CD4-positive, alpha-beta T cell (primary cell): ENCODE data around the gene RAD51B. TPM values are rescaled to one million over a fixed set of nuclear protein-coding genes. Genes with fewer than 3 reads are reported as not detected.
A peak's percentile ranks its signal among the peaks of the same experiment; 100 is the strongest.

Source experiments
- ATAC-seq: fragments of 200-7000 bp; cut with Tn5 transposase; one replicate; pipeline ENCODE4 v1.10.0; 2022; ENCODE audit warnings: mild to moderate bottlenecking; ENCODE audit not compliant: poor library complexity
- CTCF ChIA-PET: fragments of 350-600 bp; sonication (Branson Sonifier 250); formaldehyde crosslinking; loops from one replicate; lab custom pipeline; 2021; ENCODE audit warnings: antibody characterized with exemption, inconsistent platforms; lab: Charles Lee
- POLR2A ChIA-PET: fragments of 350-600 bp; sonication (Branson Sonifier 250); formaldehyde crosslinking; loops from one replicate; lab custom pipeline; 2021; ENCODE audit warnings: antibody characterized with exemption, inconsistent platforms; lab: Charles Lee
- DNase-seq, 14 experiments: peaks; one replicate each; pipeline ENCODE4 v3.0.0-alpha.2; 2013 to 2020; ENCODE audit warnings: mixed read lengths in 2 of 14
- H3K27ac ChIP-seq, 2 donors: one replicate each; pipeline versions ENCODE4 v1.5.1 to v1.7.0; 2013; ENCODE audit warnings: low read length in 2 of 2, low read depth in 1 of 2, mild to moderate bottlenecking in 1 of 2
- H3K27me3 ChIP-seq, 2 experiments: 1 replicate in 1 of 2; 2 replicates in 1 of 2; pipeline versions ENCODE4 v1.6.1 to v1.7.0; 2013; ENCODE audit warnings: low read length in 2 of 2, control low read depth in 1 of 2, mild to moderate bottlenecking in 1 of 2, moderate library complexity in 1 of 2; ENCODE audit not compliant: insufficient read depth in 2 of 2, control insufficient read depth in 1 of 2
- H3K36me3 ChIP-seq: one replicate; pipeline ENCODE4 v1.6.1; 2013; ENCODE audit warnings: low read length, control low read depth; ENCODE audit not compliant: insufficient read depth
- H3K4me1 ChIP-seq: one replicate; pipeline ENCODE4 v1.6.1; 2013; ENCODE audit warnings: low read length, control low read depth; ENCODE audit not compliant: insufficient read depth
- H3K4me3 ChIP-seq: one replicate; pipeline ENCODE4 v1.5.1; 2013; ENCODE audit warnings: mild to moderate bottlenecking, low read length, moderate library complexity
- H3K9me3 ChIP-seq, 2 experiments: 1 replicate in 1 of 2; 2 replicates in 1 of 2; pipeline versions ENCODE4 v1.6.1 to v1.7.0; 2013; ENCODE audit warnings: low read length in 2 of 2, mild to moderate bottlenecking in 2 of 2, control low read depth in 1 of 2, moderate library complexity in 1 of 2; ENCODE audit not compliant: control insufficient read depth in 1 of 2, insufficient read depth in 1 of 2
- H3K27ac Mint-ChIP-seq: one replicate; pipeline ENCODE4 v1.8.0; 2020; ENCODE audit warnings: mixed read lengths
- H3K27me3 Mint-ChIP-seq: one replicate; pipeline ENCODE4 v1.8.0; 2021; ENCODE audit warnings: mixed read lengths
- H3K36me3 Mint-ChIP-seq: one replicate; pipeline ENCODE4 v1.8.0; 2021; ENCODE audit warnings: low read depth, mixed read lengths
- H3K4me1 Mint-ChIP-seq: one replicate; pipeline ENCODE4 v1.8.0; 2021; ENCODE audit warnings: low read depth, mixed read lengths
- H3K4me3 Mint-ChIP-seq: one replicate; pipeline ENCODE4 v1.8.0; 2020; ENCODE audit warnings: mild to moderate bottlenecking, mixed read lengths
- H3K9me3 Mint-ChIP-seq: one replicate; pipeline ENCODE4 v1.8.0; 2020; ENCODE audit warnings: mixed read lengths
- CTCF ChIP-seq: fragments of 200-600 bp; IDR thresholded peaks from one replicate; pipeline ENCODE4 v1.8.0; 2022; ENCODE audit warnings: antibody characterized with exemption, mild to moderate bottlenecking
- intact Hi-C, 2 experiments: fragments of 100-400 bp; cut with DNase I in 1 of 2; cut with micrococcal nuclease in 1 of 2; formaldehyde crosslinking; loops; one replicate each; pipeline versions ENCODE4 v1.15.1 to v1.9.0; 2023 to 2025; cut with DNase I, micrococcal nuclease
- total RNA-seq, 174 experiments: library from RNA in 2 of 174; stranded (reverse) in 2 of 174; gene quantifications; one replicate each; pipeline ENCODE4 v1.2.3 and lab custom pipeline; 2021 to 2026

RAD51B gene
- total RNA-seq, 2 experiments from 2014 or later: 18.4 to 20.0 TPM

GRCh38 chr14:68772761-68773381 lies 953.3 kb downstream of the RAD51B start:
- DNase-seq (peak in 4 of 14 experiments; percentile 29 to 36 (median 33)), ATAC-seq (peak; percentile 67)
- no peaks in the 10 kb centered on the region for H3K36me3 ChIP-seq
- no peak overlapping the region for H3K4me3 ChIP-seq
- peak overlapping the region; percentile 10 to 33 for H3K27ac ChIP-seq
- no peak for TF ChIP-seq CTCF
- Mint-ChIP-seq H3K27me3 (no peaks in the 10 kb centered on the region), H3K4me3 (peak overlapping the region; percentile 68), H3K27ac (peak overlapping the region; percentile 91), H3K4me1 (peaks cover 69% of the 10 kb centered on the region), H3K36me3 (no peaks in the 10 kb centered on the region), H3K9me3 (no peaks in the 10 kb centered on the region)
- H3K27me3 ChIP-seq: no peaks in the 10 kb centered on the region
- ChIA-PET POLR2A (interaction anchor here (0.7 to 5.1 kb wide), 14 partner anchors 8 to 527 kb away, joined by 3 to 50 read pairs (median 4); partner anchors contain the start of gene ZFP36L1), CTCF (interaction anchor here (1.5 to 3.2 kb wide), 2 partner anchors 9 to 16 kb away, joined by 3 to 13 read pairs; no protein-coding TSS in a partner anchor)
- peaks cover 0 to 4% of the 10 kb centered on the region in 2 experiments for H3K9me3 ChIP-seq
- intact Hi-C loops: no loop called here
- peaks cover 67% of the 10 kb centered on the region for H3K4me1 ChIP-seq

GRCh38 chr14:68774771-68775613 lies 955.4 kb downstream of the RAD51B start:
- Mint-ChIP-seq H3K9me3 (no peaks in the 10 kb centered on the region), H3K27me3 (no peaks in the 10 kb centered on the region)
- ATAC-seq: no peak

More at GRCh38 chr14:68774771-68775613, 955.4 kb downstream of the RAD51B start:
- Mint-ChIP-seq H3K36me3 (no peaks in the 10 kb centered on the region), H3K4me1 (peaks cover 87% of the 10 kb centered on the region), H3K4me3 (no peak overlapping the region), H3K27ac (peak overlapping the region; percentile 11)
- Histone ChIP-seq H3K4me3 (no peak overlapping the region), H3K27ac (no peak overlapping the region), H3K4me1 (peaks cover 83% of the 10 kb centered on the region), H3K9me3 (peaks cover 0 to 4% of the 10 kb centered on the region in 2 experiments), H3K27me3 (no peaks in the 10 kb centered on the region), H3K36me3 (no peaks in the 10 kb centered on the region)
- intact Hi-C loops: no loop called here
- DNase-seq: no peak
- no peak for TF ChIP-seq CTCF
- ChIA-PET CTCF (interaction anchor here (0.9 to 1.6 kb wide), 2 partner anchors 11 to 69 kb away, joined by 3 read pairs; no protein-coding TSS in a partner anchor), POLR2A (interaction anchor here (0.7 to 5.1 kb wide), 6 partner anchors 11 to 89 kb away, joined by 3 to 47 read pairs (median 4); partner anchors contain the start of gene ZFP36L1)
